ENCODE results near the gene FABP1.

The FABP1 gene

GRCh38 chr2:88133875-88134274 is 6.0 kb upstream of the FABP1 start:
- no peaks in the 10 kb centered on the region for H3K36me3 ChIP-seq (ENCODE audit: control insufficient read depth, low read depth, low read length)
- H3K9me3 ChIP-seq (ENCODE audit: control insufficient read depth, low read depth, low read length), result no peaks in the 10 kb centered on the region
- H3K27ac ChIP-seq (ENCODE audit: low read length), result no peak overlapping the region
- no peaks in the 10 kb centered on the region for H3K27me3 ChIP-seq (ENCODE audit: control insufficient read depth, insufficient read depth, low read length)
- no peaks in the 10 kb centered on the region for H3K4me1 ChIP-seq (ENCODE audit: control insufficient read depth, low read depth, low read length)
- H3K4me3 ChIP-seq (ENCODE audit: low read length), result no peak overlapping the region
- no peak overlapping the region for H3K9ac ChIP-seq (ENCODE audit: low read length)

DNA sequence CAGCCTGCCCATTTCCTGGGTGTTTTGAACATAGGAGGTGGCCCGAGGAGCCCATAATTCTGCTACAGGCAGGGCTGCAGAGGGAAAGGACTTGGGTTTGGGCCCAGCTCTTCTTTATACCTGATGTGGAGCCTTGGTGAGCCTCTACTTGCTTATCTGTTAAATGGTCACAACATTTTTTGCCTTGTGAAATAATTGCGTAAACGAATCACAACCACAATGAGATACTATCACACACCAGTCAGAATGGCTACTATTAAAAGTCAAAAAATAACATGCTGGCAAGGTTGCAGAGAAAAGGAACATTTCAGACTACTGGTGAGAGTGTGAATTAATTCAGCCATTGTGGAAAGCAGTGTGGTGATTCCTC is 4.1 kb upstream of the FABP1 start:
- Histone ChIP-seq H3K27ac (ENCODE audit: low read length) (no peak overlapping the region), H3K9me3 (ENCODE audit: control insufficient read depth, low read depth, low read length) (no peaks in the 10 kb centered on the region), H3K36me3 (ENCODE audit: control insufficient read depth, low read depth, low read length) (no peaks in the 10 kb centered on the region), H3K27me3 (ENCODE audit: control insufficient read depth, insufficient read depth, low read length) (no peaks in the 10 kb centered on the region), H3K9ac (ENCODE audit: low read length) (no peak overlapping the region), H3K4me1 (ENCODE audit: control insufficient read depth, low read depth, low read length) (no peaks in the 10 kb centered on the region), H3K4me3 (ENCODE audit: low read length) (no peak overlapping the region)

DNA sequence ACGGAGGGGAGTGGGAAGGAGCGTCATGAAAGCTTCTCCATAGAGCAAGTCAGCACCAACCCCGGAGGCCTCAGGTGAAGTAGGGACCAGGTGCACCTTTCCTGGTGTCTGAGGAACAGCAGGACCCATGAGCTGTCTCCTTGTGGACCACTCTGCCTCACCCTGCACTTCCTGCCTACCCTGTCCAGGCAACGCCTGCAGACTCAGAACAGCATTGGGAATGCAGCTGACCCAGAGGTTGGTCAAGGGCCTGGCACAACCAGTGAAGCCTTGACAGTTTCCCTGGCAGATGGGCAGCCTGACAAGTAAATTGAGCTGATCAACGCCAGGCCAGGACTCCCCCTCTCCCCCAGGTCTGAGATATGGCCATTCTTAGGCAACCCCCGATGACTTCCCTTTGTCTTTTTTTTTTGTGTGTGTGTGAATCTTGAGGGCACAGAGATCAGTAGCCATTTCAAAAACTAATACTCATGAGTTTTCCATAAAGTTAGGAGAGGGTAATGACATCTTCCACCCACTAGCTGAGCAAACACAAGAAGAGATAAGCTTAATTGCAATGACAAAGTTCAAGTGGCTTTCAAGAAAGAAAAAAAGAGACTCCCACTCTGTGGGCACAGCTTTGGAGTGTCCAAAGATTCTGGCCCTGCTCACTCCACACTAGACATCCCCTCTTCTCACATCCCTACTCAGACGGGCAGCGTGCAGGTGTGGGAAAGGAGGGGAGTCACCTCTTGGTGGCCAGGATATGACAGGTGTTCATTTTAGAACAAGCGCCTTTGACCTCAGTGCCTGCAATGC is 3.5 kb upstream of the FABP1 start:
- H3K9ac ChIP-seq (ENCODE audit: low read length), result no peak overlapping the region
- no peaks in the 10 kb centered on the region for H3K9me3 ChIP-seq (ENCODE audit: control insufficient read depth, low read depth, low read length)
- H3K4me1 ChIP-seq (ENCODE audit: control insufficient read depth, low read depth, low read length), result no peaks in the 10 kb centered on the region
- H3K27me3 ChIP-seq (ENCODE audit: control insufficient read depth, insufficient read depth, low read length), result no peaks in the 10 kb centered on the region
- H3K36me3 ChIP-seq (ENCODE audit: control insufficient read depth, low read depth, low read length), result no peaks in the 10 kb centered on the region
- H3K27ac ChIP-seq (ENCODE audit: low read length), result no peak overlapping the region
- no peak overlapping the region for H3K4me3 ChIP-seq (ENCODE audit: low read length)

DNA sequence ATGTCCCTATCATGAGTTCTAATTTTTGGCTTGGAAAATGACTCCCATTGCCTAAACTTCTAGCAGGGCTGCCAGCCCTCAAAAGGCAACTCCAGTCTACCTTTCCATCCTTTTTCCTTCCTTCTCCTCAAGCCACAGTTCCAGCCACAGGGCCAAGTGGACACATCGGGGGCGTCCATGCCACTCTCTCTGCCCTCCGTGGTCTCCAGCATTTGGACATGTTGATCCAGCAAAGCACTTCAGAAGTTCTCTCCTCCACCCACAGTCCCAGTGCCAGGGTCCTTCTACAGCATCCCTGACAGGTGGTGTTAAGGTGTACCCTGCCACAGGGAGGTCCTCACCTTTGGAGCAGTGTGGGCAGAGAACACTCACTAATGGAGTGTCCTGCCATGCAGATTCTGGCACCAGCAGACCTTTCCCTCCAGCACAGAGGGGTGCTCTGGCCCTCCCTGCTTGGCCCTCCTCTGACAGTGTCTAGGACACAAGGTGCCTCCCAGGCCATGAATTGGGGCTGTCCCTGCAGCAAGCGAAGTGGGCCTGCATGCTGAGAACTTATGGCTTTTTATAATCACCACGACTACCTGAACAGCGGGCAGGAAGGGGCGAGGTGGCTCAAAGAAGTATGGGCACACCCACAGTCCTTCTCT is 1.6 kb upstream of the FABP1 start:
- H3K36me3 ChIP-seq (ENCODE audit: control insufficient read depth, low read depth, low read length), result no peaks in the 10 kb centered on the region
- no peak overlapping the region for H3K4me3 ChIP-seq (ENCODE audit: low read length)
- H3K9me3 ChIP-seq (ENCODE audit: control insufficient read depth, low read depth, low read length), result no peaks in the 10 kb centered on the region
- H3K27me3 ChIP-seq (ENCODE audit: control insufficient read depth, insufficient read depth, low read length), result no peaks in the 10 kb centered on the region
- H3K9ac ChIP-seq (ENCODE audit: low read length), result no peak overlapping the region
- no peaks in the 10 kb centered on the region for H3K4me1 ChIP-seq (ENCODE audit: control insufficient read depth, low read depth, low read length)
- H3K27ac ChIP-seq (ENCODE audit: low read length), result no peak overlapping the region

- Histone ChIP-seq H3K4me1 (ENCODE audit: control insufficient read depth, low read depth, low read length) (no peaks in the 10 kb centered on the region), H3K4me3 (ENCODE audit: low read length) (no peak overlapping the region), H3K27me3 (ENCODE audit: control insufficient read depth, insufficient read depth, low read length) (no peaks in the 10 kb centered on the region)
Observed at GRCh38 chr2:88128654-88129312, 921 bp upstream of the FABP1 start.

GRCh38 chr2:88127638-88127887 is 299 bp downstream of the FABP1 start:
- H3K4me1 ChIP-seq (ENCODE audit: control insufficient read depth, low read depth, low read length), result no peaks in the 10 kb centered on the region
- no peaks in the 10 kb centered on the region for H3K27me3 ChIP-seq (ENCODE audit: control insufficient read depth, insufficient read depth, low read length)
- H3K36me3 ChIP-seq (ENCODE audit: control insufficient read depth, low read depth, low read length), result no peaks in the 10 kb centered on the region
- no peaks in the 10 kb centered on the region for H3K9me3 ChIP-seq (ENCODE audit: control insufficient read depth, low read depth, low read length)
- no peak overlapping the region for H3K27ac ChIP-seq (ENCODE audit: low read length)
- no peak overlapping the region for H3K9ac ChIP-seq (ENCODE audit: low read length)
- H3K4me3 ChIP-seq (ENCODE audit: low read length), result no peak overlapping the region

More at GRCh38 chr2:88128654-88129312, 921 bp upstream of the FABP1 start:
- Histone ChIP-seq H3K9me3 (ENCODE audit: control insufficient read depth, low read depth, low read length) (no peaks in the 10 kb centered on the region), H3K9ac (ENCODE audit: low read length) (no peak overlapping the region), H3K36me3 (ENCODE audit: control insufficient read depth, low read depth, low read length) (no peaks in the 10 kb centered on the region), H3K27ac (ENCODE audit: low read length) (no peak overlapping the region)

DNA sequence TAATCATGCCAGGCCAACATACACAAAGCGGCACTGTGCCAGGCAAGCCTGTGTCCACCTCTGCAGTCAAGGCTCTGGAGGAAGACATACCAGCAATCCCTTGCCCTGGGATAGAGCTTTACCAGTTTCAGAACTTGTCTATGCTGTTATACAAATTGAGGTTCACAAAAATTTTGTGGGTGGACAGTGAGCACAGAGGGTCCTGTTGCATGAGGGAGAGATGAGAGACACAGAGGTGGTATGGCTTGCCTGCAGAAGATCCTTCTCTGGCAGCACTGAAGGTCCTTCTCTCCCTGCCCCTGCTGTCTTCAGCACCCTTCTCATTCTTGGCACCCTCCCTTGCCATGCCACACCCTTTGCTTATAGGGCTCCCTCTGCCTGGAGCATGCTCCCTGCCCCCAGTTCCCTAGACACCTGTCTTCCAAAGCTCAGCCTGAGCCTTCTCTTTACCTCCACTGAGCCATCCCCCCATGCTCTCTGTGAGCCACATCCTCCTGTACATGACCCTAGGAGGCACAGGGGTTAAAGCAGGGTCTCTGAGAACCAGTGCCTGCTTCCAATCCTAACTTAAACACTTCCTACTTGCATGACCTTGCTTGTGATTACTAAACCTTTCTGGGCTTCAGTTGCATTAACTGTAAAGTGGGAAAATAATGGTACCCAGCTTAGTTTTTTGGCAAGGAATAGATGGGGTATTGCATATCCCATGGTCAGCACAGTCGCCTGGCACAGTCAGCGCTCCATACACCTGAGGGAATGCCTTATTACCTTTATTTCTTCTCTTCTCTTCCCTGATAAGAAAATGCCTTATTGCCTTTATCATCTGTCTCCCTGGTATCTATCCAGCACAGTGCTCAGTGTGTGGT is 857 bp downstream of the FABP1 start:
- Histone ChIP-seq H3K9me3 (ENCODE audit: control insufficient read depth, low read depth, low read length) (no peaks in the 10 kb centered on the region), H3K27me3 (ENCODE audit: control insufficient read depth, insufficient read depth, low read length) (no peaks in the 10 kb centered on the region), H3K4me3 (ENCODE audit: low read length) (no peak overlapping the region), H3K4me1 (ENCODE audit: control insufficient read depth, low read depth, low read length) (no peaks in the 10 kb centered on the region), H3K9ac (ENCODE audit: low read length) (no peak overlapping the region), H3K36me3 (ENCODE audit: control insufficient read depth, low read depth, low read length) (no peaks in the 10 kb centered on the region), H3K27ac (ENCODE audit: low read length) (no peak overlapping the region)

DNA sequence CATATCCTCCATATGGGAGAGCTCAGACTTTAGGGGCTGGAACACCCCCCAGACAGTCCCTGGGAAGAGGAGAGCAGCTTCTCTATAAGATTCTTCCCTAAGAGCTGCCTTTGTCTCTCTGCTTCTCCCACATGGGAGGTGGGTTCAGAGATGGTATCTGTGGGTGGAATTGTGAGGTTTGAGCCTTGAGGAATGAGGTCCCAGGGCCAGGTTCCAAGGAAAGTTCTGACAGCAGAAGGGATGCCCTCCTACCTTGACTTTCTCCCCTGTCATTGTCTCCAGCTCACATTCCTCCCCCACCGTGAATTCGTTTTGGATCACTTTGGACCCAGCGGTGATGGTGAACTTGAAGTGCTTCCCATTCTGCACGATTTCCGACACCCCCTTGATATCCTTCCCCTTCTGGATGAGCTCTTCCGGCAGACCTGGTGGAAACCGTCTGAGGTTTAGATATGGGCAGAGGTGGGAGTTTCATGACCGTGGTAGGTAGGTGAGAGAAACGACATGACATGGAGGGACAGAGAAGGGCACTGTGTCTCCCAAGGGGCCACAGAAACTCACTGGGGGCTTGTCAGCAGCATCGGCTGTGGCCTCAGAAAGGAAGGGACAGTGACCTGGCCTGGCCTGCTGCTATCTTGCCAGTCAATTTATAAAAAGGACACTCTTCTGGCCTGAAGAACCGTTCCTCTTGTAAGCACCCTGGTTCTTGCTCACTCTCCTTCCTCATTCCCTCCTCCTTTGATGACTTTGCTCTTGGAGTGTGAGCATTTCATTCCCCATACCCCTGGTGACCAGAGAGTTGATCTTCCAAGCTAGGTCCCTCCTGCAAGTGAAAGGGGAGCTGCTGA is 1.7 kb downstream of the FABP1 start:
- Histone ChIP-seq H3K27ac (ENCODE audit: low read length) (no peak overlapping the region), H3K36me3 (ENCODE audit: control insufficient read depth, low read depth, low read length) (no peaks in the 10 kb centered on the region), H3K4me3 (ENCODE audit: low read length) (no peak overlapping the region), H3K27me3 (ENCODE audit: control insufficient read depth, insufficient read depth, low read length) (no peaks in the 10 kb centered on the region), H3K9ac (ENCODE audit: low read length) (no peak overlapping the region), H3K9me3 (ENCODE audit: control insufficient read depth, low read depth, low read length) (no peaks in the 10 kb centered on the region), H3K4me1 (ENCODE audit: control insufficient read depth, low read depth, low read length) (no peaks in the 10 kb centered on the region)

DNA sequence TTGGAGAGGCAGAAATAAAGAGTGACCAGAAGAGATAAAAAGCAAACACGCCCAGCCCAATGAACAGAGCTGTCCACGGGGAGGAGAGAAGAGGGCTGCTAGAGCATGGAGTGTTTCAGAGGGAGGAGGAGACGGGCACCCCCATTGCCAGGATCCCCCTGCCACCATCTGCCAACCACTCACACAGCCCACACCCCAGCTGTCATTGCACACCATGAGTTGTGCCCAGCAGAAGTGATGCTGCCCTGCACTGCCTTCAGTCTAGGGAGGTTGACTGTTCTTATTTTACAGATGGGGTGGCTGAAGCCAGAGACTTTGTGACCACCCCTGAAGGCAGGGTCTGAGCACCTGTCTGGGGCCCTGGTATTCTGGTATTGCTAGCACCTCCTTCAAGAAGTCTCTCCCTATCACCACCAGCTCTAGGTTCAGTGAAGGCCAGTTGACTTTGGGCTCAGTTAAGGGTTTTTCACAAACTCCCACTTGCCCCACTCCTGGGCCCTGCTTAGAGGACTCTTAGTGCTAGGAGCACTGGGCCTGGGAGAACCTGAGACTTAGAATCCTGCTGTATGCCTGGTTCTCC is 2.4 kb downstream of the FABP1 start:
- no peak overlapping the region for H3K27ac ChIP-seq (ENCODE audit: low read length)
- H3K9ac ChIP-seq (ENCODE audit: low read length), result no peak overlapping the region
- H3K4me3 ChIP-seq (ENCODE audit: low read length), result no peak overlapping the region
- no peaks in the 10 kb centered on the region for H3K36me3 ChIP-seq (ENCODE audit: control insufficient read depth, low read depth, low read length)
- H3K9me3 ChIP-seq (ENCODE audit: control insufficient read depth, low read depth, low read length), result no peaks in the 10 kb centered on the region
- no peaks in the 10 kb centered on the region for H3K27me3 ChIP-seq (ENCODE audit: control insufficient read depth, insufficient read depth, low read length)
- H3K4me1 ChIP-seq (ENCODE audit: control insufficient read depth, low read depth, low read length), result no peaks in the 10 kb centered on the region

DNA sequence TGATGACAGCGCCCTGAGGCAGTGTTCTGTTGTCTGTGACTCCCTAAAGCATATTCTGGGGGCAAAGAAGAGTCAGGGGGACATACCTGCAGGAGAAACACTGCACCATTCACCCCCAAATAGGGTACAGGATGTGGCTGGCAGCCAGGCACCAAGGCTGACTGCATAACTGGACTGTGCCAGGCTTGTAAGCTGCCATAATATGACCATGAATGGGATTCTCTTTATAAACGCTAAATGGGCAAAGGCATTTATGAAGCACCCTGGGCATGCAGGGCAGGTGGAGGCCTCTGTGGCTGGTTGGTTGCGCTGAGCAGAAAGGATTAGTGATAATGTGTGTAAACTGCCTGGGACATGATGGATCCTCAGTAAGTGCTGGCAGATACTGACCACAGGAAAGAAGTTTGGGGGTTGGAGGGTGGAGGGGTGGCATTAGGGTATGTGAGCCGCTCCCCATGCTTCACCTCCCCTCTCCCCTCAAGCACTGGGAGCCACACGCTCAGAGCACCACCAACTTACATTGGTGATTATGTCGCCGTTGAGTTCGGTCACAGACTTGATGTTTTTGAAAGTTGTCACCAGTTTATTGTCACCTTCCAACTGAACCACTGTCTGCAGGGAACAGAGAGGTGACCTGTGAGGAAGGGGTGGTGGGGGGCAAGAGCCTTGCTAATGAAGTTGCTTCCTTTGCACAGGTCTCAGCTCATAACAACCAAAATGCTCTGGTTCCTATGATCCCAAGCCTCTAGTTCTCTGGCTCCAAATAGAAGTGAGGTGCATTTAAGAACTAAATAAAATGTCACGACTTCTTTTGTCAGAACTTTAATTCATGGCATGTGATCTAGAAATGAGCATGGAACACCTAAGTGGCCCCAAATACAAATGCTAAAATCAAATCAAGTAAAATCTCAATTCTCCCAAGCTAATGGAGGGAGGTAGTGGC is 3.6 kb downstream of the FABP1 start:
- no peaks in the 10 kb centered on the region for H3K4me1 ChIP-seq (ENCODE audit: control insufficient read depth, low read depth, low read length)
- no peak overlapping the region for H3K9ac ChIP-seq (ENCODE audit: low read length)
- H3K9me3 ChIP-seq (ENCODE audit: control insufficient read depth, low read depth, low read length), result no peaks in the 10 kb centered on the region
- no peaks in the 10 kb centered on the region for H3K27me3 ChIP-seq (ENCODE audit: control insufficient read depth, insufficient read depth, low read length)
- H3K36me3 ChIP-seq (ENCODE audit: control insufficient read depth, low read depth, low read length), result no peaks in the 10 kb centered on the region
- H3K4me3 ChIP-seq (ENCODE audit: low read length), result no peak overlapping the region
- no peak overlapping the region for H3K27ac ChIP-seq (ENCODE audit: low read length)
